ENCODE results near the gene RPL39.
A peak's percentile ranks its signal among the peaks of the same experiment; 100 is the strongest.
"Not testable (repeated sequence)": the region's sequence is repeated elsewhere in the genome, so short reads cannot be mapped to it uniquely, and the experiment has no call there.

The RPL39 gene

GRCh38 chrX:119791437-119792231 lies at the start of gene RPL39:
Gene RPL39, minus strand, starts transcription at chrX:119791630. Its CDS starts 54 bp downstream, at chrX:119791576.
- ATAC-seq: peak; percentile 93

GRCh38 chrX:119833905-119834304 lies 42.5 kb upstream of the RPL39 start:
- DNase-seq: no peak
- ATAC-seq: no peak

More at GRCh38 chrX:119791437-119792231, at the start of gene RPL39:
- peak; percentile 78 for DNase-seq

- no peak for DNase-seq
- no peak for ATAC-seq
Measured at GRCh38 chrX:119828446-119828845, 37.0 kb upstream of the RPL39 start.

GRCh38 chrX:119826399-119826959 lies 35.0 kb upstream of the RPL39 start:
- DNase-seq (no peak), ATAC-seq (peak; percentile 32)

GRCh38 chrX:119824221-119824620 lies 32.8 kb upstream of the RPL39 start:
- not testable (repeated sequence) for ATAC-seq, DNase-seq

- not testable (repeated sequence) for ATAC-seq
Measured at GRCh38 chrX:119821703-119822102, 30.3 kb upstream of the RPL39 start.

GRCh38 chrX:119817130-119817690 lies 25.8 kb upstream of the RPL39 start:
- DNase-seq (no peak), ATAC-seq (no peak)

More at GRCh38 chrX:119821703-119822102, 30.3 kb upstream of the RPL39 start:
- DNase-seq: not testable (repeated sequence)

GRCh38 chrX:119816300-119816699 lies 24.9 kb upstream of the RPL39 start:
- DNase-seq (no peak), ATAC-seq (no peak)

- ATAC-seq (no peak), DNase-seq (no peak)
Measured at GRCh38 chrX:119809185-119809666, 17.8 kb upstream of the RPL39 start.

- ATAC-seq, DNase-seq: not testable (repeated sequence)
Measured at GRCh38 chrX:119808461-119808860, 17.0 kb upstream of the RPL39 start.

- ATAC-seq (no peak), DNase-seq (no peak)
Measured at GRCh38 chrX:119802546-119802945, 11.1 kb upstream of the RPL39 start.

- no peak for ATAC-seq
Measured at GRCh38 chrX:119801253-119802221, 10.1 kb upstream of the RPL39 start.

GRCh38 chrX:119790977-119791436 lies 423 bp downstream of the RPL39 start:
- ATAC-seq: no peak
- DNase-seq: peak; percentile 40

More at GRCh38 chrX:119801253-119802221, 10.1 kb upstream of the RPL39 start:
- DNase-seq: no peak

GRCh38 chrX:119784747-119785446 lies 6.5 kb downstream of the RPL39 start:
- DNase-seq (peak; percentile 47), ATAC-seq (peak; percentile 71)

GRCh38 chrX:119783026-119783425 lies 8.4 kb downstream of the RPL39 start:
- no peak for DNase-seq
- ATAC-seq: no peak

GRCh38 chrX:119778829-119779228 lies 12.6 kb downstream of the RPL39 start:
- no peak for ATAC-seq

GRCh38 chrX:119775517-119776238 lies 15.8 kb downstream of the RPL39 start:
- DNase-seq (no peak), ATAC-seq (no peak)

More at GRCh38 chrX:119778829-119779228, 12.6 kb downstream of the RPL39 start:
- DNase-seq: no peak

GRCh38 chrX:119769388-119769787 lies 22.0 kb downstream of the RPL39 start:
- ATAC-seq, DNase-seq: not testable (repeated sequence)

- not testable (repeated sequence) for DNase-seq, ATAC-seq
Measured at GRCh38 chrX:119768436-119768835, 23.0 kb downstream of the RPL39 start.

- DNase-seq: no peak
- no peak for ATAC-seq
Measured at GRCh38 chrX:119763836-119764387, 27.5 kb downstream of the RPL39 start.
